Amniotic stem cell (primary cell): ENCODE measurements around the gene KDM2B.
A peak's percentile ranks its signal among the peaks of the same experiment; 100 is the strongest.
"Not testable (repeated sequence)": the region's sequence is repeated elsewhere in the genome, so short reads cannot be mapped to it uniquely, and the experiment has no call there.

Experiments used
- DNase-seq: peaks from one replicate; lab custom pipeline; 2025; lab: John Stamatoyannopoulos, UW

The KDM2B gene

GRCh38 chr12:121427556-121428050, 153.2 kb downstream of the KDM2B start:
- no peak for DNase-seq

GRCh38 chr12:121424624-121424975, 156.2 kb downstream of the KDM2B start:
- DNase-seq: no peak

- DNase-seq: no peak
Observed at GRCh38 chr12:121423682-121424623, 156.9 kb downstream of the KDM2B start.

GRCh38 chr12:121423253-121423652, 157.6 kb downstream of the KDM2B start:
- DNase-seq: no peak

DNA sequence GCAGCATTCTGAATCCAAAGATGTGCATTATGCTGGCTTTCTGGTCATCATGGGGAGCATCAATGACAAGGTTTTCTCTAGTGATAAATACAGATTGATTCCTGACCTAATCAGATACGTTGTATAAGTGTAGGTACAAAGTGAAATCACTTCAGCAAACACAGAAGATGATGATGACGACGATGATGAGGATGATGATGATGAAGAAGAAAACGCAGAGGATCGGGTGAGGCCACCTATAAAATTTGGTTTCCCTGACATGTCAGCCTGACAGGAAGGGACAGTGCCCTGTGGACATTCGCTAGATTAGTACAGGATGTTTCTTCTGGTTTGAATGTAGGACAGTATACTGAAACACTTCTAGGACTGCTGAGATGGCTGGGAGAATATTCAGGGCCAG, 160.7 kb downstream of the KDM2B start:
- no peak for DNase-seq

GRCh38 chr12:121417847-121418246, 163.0 kb downstream of the KDM2B start:
- DNase-seq: no peak

DNA sequence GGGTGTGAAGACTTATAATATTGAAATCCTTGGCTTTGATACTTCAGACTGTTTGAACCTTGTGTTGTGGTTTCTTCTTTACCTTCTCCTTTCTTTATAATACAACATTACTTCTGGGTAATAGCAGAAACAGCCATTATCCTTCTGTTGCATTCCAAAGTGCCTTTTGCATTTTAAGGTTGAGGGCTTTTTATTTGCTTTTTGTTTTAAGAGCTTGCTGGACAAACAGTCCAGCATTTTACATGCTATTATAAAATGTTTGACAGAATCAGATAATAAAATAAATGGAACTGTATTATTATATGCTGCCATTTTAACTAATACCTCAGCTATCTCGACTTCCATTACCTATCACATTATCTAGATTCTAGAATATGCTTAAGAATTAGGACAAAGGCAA, 166.9 kb downstream of the KDM2B start:
- no peak for DNase-seq

GRCh38 chr12:121405211-121405610, 175.6 kb downstream of the KDM2B start:
- no peak for DNase-seq

GRCh38 chr12:121404734-121405133, 176.1 kb downstream of the KDM2B start:
- DNase-seq: no peak

- DNase-seq: no peak
Observed at GRCh38 chr12:121403721-121404120, 177.1 kb downstream of the KDM2B start.

GRCh38 chr12:121400332-121401139, 180.3 kb downstream of the KDM2B start:
- no peak for DNase-seq

DNA sequence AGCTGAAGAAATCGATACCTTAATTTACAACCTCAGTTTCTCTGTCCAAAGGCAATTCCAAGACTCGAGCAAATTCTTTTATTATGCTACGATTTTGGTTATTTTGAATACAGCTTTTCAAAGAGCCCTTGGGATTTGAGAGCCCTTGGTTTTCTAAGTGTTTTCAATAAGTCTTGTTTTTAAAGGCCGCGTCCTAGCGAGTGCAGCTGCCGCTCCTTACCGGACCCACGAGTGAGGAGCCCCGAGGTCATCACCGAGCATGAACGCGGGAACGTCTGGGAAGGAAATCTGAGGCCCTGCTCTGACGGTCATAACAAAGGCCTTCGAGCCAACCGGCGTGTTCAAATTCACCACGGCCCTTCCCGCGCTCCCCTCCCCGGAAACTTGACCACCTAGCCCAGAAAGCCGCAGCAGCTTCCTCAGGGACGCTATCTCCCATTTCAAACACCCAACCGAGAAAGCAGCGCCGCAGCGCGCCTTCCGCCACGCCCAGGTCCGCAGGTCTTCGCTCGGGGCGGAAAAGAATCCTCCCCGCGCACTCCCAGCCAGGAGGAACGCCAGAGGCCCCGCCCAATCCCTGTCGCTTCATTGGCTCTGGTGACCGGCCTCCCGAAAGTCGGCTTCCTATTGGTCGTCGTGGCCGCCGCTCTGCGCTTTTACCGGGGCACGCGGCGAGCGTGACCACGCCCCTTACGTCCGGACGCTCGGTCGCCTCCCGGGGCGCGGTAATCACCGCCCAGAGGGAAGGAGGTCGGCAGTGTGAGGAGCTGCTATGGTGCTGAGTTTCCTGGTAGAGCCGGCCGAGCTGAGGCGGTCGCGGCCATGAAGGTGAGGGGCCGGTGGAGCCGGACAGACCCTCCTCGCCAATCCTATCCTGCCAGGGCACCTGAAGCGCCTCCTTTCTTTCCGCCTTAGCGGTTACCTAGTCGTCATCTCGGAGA, 181.2 kb downstream of the KDM2B start, which contains the start of gene RNF34:
TSS of gene RNF34 (plus strand) at position 728 of the 941 bp plus-strand sequence. CDS start at position 823, 95 bp downstream.
- DNase-seq: peak; percentile 97

DNA sequence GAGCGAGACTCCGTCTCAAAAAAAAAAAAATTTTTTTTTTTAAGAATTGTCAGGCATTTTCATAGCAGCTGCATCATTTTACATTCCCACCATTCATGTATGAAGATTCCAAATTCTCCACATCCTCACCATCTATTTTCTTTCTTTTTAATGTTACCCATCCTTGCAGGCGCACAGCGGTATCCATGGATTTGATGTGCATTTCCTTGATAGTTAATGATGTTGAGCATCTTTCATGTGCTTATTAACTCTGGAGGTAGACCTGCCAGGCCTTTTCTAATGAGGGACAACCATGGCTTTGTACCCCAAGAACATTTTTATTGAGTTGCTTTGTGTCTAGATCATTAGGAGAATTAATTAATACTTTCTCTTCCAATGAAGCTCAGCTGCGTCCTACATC, 182.5 kb downstream of the KDM2B start:
- DNase-seq: no peak

DNA sequence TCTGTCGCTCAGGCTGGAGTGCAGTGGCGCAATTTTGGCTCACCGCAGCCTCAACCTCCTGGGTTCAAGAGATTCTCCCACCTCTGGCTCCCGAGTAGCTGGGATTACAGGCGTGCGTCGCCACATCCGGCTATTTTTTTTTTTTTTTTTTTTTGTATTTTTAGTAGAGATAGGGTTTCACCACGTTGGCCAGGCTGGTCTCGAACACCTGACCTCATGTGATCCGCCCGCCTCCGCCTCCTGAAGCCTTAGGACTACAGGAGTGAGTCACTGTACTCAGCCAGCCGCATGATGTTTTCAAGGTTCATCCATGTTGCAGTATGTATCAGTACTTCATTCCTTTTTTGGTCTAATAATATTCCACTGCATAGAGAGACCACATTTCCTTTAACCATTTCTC, 183.3 kb downstream of the KDM2B start:
- DNase-seq: no peak

GRCh38 chr12:121392325-121392716, 188.5 kb downstream of the KDM2B start:
- DNase-seq: no peak

DNA sequence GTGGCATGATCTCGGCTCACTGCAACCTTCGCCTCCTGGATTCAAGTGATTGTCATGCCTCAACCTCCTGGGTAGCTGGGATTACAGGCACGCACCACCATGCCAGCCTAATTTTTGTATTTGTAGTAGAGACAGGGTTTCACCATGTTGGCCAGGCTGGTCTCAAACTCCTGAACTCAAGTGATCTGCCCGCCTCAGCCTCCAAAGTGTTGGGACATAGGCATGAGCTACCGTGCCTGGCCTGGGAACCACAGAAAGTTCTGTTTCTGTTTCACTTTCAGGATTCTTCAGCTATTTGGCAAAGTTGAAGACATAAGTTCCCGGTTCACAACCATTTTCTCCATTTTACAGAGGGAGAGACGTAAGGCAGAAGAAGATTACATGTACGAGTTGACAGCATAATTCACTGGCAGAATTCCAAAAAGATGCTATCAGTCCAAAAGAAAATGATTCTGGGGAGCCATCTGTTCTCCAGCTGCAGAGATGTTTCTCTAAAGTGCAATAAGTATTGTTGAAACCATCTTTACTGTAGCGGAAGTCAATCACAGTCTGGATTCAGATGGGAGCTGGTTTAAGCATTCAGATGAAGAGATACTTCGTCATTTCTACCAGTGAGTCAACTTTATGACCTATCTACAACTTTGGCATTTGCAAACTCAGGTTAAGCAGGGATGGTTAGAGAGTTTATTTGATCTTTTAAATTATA, 189.1 kb downstream of the KDM2B start:
- no peak for DNase-seq

DNA sequence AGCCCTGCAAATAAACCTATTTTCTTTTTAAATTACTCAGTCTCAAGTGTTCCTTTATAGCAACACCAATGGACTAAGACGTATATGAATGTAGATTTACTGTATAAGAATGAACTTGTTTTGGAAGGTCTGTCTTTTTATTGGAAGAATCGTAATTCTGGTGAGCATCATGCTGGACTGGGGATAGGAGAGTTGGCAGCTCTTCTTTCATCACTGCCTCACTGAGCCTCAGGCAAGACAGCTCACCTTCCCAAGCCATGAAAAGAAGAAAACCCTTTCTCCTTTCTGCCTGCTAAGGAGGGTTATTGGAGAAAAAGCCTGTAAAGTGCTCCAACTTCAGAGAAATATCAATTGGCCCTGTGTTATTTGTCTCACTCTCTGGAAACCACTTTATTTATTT, 190.0 kb downstream of the KDM2B start:
- DNase-seq: no peak

DNA sequence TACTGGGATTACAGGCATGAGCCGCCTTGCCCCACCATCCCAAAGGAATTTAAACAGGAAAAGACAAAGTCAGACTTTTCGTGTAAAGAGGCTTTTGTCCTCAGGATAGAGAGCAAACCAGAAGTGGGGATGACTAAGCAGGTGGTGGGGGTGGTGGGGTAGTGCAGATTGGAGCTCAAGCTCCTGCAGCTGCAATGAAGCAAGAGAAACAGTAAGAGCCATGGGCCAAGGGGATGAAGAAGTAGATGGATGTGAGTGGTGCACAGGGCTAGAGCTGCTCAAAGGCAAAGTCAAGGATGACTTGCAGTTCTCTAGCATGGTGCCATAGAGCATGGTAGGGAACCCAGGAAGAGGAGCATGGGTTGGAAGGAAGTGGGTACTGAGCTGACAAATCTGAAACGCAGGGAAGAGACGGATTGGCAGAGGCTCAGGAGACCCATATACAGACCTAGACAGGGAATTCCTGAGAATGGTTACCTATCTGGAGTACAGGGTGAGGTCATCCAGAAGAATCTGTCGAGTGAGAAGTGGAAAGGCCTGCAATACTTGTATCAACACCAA, 192.3 kb downstream of the KDM2B start:
- DNase-seq: no peak

GRCh38 chr12:121384891-121385290, 195.9 kb downstream of the KDM2B start:
- not testable (repeated sequence) for DNase-seq

DNA sequence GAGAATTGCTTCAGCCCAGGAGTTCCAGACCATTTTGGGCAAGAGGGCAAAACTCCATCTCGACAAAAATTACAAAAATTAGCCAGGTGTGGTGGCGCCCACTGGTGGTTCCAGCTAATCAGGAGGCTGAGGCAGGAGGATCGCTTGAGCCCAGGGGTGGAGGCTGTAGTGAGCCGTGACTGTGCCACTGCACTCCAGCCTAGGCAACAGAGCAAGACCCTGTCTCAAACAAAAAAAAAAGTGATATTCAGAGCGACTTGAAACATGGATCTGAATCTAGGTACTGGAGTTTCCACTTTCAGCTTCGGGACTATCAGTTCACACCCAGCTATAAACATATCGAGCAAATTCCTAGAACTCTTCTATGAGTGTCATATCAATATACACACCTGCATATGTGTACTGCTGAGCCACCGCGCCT, 197.2 kb downstream of the KDM2B start:
- no peak for DNase-seq

DNA sequence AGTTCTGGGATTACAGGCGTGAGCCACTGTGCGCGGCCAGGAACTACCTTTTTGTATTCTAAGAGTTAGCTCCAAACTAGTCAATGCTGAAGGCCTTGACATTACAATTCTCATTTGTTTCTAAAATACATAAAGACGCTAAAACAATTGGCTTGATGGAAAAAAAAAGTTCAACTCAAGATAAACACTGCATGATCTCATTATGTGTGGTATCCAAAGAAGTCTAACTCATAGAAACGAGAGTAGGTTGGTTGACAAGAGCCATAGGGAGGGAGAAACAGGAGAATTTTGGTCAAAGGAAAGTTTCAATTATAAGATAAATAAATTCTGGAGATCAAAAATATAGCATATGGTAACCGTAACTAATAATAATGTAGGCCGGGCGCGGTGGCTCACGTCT, 200.9 kb downstream of the KDM2B start:
- no peak for DNase-seq
